ENCODE data around the gene SULT2B1. TPM values are rescaled to one million over a fixed set of nuclear protein-coding genes. Genes with fewer than 3 reads are reported as not detected.

Gene SULT2B1
- polyA plus RNA-seq, 1 experiment: 0.12 TPM

- Histone ChIP-seq H3K9me3 (ENCODE audit: control insufficient read depth, insufficient read depth, low read length) (peaks cover 5% of the 10 kb centered on the region; the same call in 1 of the 2 replicates), H3K27ac (ENCODE audit: low read depth, low read length) (no peak overlapping the region), H3K4me3 (ENCODE audit: low read depth, low read length) (peak overlapping the region; percentile 66), H3K27me3 (ENCODE audit: control insufficient read depth, insufficient read depth, low read length) (no peaks in the 10 kb centered on the region)
- ChIA-PET POLR2A (no interaction called here), CTCF (interaction anchor here (1.1 kb wide), 1 partner anchor 207 kb away, joined by 3 read pairs; no protein-coding TSS in a partner anchor)
- DNase-seq (ENCODE audit: low read depth, low spot score): no peak
- no peak for TF ChIP-seq CTCF (IDR thresholded peaks at IDR 0.05; ENCODE audit: low read depth, low read length)
These were observed 83.4 kb downstream of the SULT2B1 start for GRCh38 chr19:48635263-48635965.

GRCh38 chr19:48635966-48636858 lies 84.2 kb downstream of the SULT2B1 start:
- DNase-seq (ENCODE audit: low read depth, low spot score): no peak
- Histone ChIP-seq H3K27ac (ENCODE audit: low read depth, low read length) (no peak overlapping the region), H3K4me3 (ENCODE audit: low read depth, low read length) (peak overlapping the region; percentile 66), H3K27me3 (ENCODE audit: control insufficient read depth, insufficient read depth, low read length) (no peaks in the 10 kb centered on the region), H3K9me3 (ENCODE audit: control insufficient read depth, insufficient read depth, low read length) (peaks cover 5% of the 10 kb centered on the region; the same call in 1 of the 2 replicates)
- TF ChIP-seq CTCF (IDR thresholded peaks at IDR 0.05; ENCODE audit: low read depth, low read length): no peak
- CTCF ChIA-PET: no interaction called here
- POLR2A ChIA-PET: interaction anchor here (0.6 to 1.3 kb wide), 4 partner anchors 9 to 891 kb away, joined by 3 to 7 read pairs (median 4); partner anchors contain the start of genes CA11, RCN3, RPL18 and SPHK2

GRCh38 chr19:48636859-48637448 lies 85.0 kb downstream of the SULT2B1 start, which contains the start of gene DBP:
DBP (minus strand) TSS chr19:48637379; CDS start chr19:48636994, 385 bp downstream.
- no peak for DNase-seq (ENCODE audit: low read depth, low spot score)
- H3K27me3 ChIP-seq (ENCODE audit: control insufficient read depth, insufficient read depth, low read length): no peaks in the 10 kb centered on the region
- ChIA-PET CTCF (no interaction called here), POLR2A (interaction anchor here (0.6 to 1.3 kb wide), 4 partner anchors 9 to 891 kb away, joined by 3 to 7 read pairs (median 4); partner anchors contain the start of genes CA11, RCN3, RPL18 and SPHK2)
- peak within 1 kb of the TSS; percentile 66 for H3K4me3 ChIP-seq (ENCODE audit: low read depth, low read length)
- peaks cover 5% of the 10 kb centered on the region; the same call in 1 of the 2 replicates for H3K9me3 ChIP-seq (ENCODE audit: control insufficient read depth, insufficient read depth, low read length)
- peak within 1 kb of the TSS; percentile 74 for H3K27ac ChIP-seq (ENCODE audit: low read depth, low read length)
- TF ChIP-seq CTCF (IDR thresholded peaks at IDR 0.05; ENCODE audit: low read depth, low read length): peak; percentile 14

GRCh38 chr19:48637449-48637947 lies 85.5 kb downstream of the SULT2B1 start:
- CTCF ChIA-PET: no interaction called here
- H3K27ac ChIP-seq (ENCODE audit: low read depth, low read length): peak overlapping the region; percentile 74
- no peak for TF ChIP-seq CTCF (IDR thresholded peaks at IDR 0.05; ENCODE audit: low read depth, low read length)
- H3K27me3 ChIP-seq (ENCODE audit: control insufficient read depth, insufficient read depth, low read length): no peaks in the 10 kb centered on the region
- POLR2A ChIA-PET: interaction anchor here (0.7 to 1.3 kb wide), 4 partner anchors 8 to 234 kb away, joined by 3 to 7 read pairs (median 3); partner anchors contain the start of genes CA11, RPL18 and SPHK2
- DNase-seq (ENCODE audit: low read depth, low spot score): peak; percentile 99
- H3K4me3 ChIP-seq (ENCODE audit: low read depth, low read length): peak overlapping the region; percentile 66
- H3K9me3 ChIP-seq (ENCODE audit: control insufficient read depth, insufficient read depth, low read length): peaks cover 5% of the 10 kb centered on the region; the same call in 1 of the 2 replicates
